ENCODE results near the gene HSPBP1. TPM values are rescaled to one million over a fixed set of nuclear protein-coding genes. Genes with fewer than 3 reads are reported as not detected.

Gene HSPBP1
- total RNA-seq, 2 experiments from 2014 or later, result 14.3 to 15.1 TPM

DNA sequence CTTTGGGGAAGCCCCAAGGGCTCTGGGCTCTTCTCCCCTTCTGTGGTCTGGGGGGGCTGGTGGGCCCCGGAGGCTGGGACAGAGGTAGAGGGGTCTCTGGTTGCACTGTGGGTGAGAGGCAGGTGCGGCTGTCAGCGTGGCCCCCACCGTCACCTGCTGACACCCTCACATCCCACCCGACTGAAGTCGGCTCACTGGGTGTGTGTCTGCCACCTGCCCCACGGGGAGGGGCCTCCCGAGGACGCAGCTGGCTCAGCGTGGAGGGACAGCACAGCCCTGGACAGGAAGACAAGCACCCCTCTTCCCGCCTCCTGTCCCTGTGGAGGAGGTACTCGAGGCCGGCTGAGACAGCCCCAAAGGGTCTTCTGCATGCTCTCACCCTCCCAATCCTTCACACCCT lies 49.1 kb downstream of the HSPBP1 start:
- TF ChIP-seq, protein P1, sequence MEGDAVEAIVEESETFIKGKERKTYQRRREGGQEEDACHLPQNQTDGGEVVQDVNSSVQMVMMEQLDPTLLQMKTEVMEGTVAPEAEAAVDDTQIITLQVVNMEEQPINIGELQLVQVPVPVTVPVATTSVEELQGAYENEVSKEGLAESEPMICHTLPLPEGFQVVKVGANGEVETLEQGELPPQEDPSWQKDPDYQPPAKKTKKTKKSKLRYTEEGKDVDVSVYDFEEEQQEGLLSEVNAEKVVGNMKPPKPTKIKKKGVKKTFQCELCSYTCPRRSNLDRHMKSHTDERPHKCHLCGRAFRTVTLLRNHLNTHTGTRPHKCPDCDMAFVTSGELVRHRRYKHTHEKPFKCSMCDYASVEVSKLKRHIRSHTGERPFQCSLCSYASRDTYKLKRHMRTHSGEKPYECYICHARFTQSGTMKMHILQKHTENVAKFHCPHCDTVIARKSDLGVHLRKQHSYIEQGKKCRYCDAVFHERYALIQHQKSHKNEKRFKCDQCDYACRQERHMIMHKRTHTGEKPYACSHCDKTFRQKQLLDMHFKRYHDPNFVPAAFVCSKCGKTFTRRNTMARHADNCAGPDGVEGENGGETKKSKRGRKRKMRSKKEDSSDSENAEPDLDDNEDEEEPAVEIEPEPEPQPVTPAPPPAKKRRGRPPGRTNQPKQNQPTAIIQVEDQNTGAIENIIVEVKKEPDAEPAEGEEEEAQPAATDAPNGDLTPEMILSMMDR (IDR thresholded peaks at IDR 0.05), result no peak

DNA sequence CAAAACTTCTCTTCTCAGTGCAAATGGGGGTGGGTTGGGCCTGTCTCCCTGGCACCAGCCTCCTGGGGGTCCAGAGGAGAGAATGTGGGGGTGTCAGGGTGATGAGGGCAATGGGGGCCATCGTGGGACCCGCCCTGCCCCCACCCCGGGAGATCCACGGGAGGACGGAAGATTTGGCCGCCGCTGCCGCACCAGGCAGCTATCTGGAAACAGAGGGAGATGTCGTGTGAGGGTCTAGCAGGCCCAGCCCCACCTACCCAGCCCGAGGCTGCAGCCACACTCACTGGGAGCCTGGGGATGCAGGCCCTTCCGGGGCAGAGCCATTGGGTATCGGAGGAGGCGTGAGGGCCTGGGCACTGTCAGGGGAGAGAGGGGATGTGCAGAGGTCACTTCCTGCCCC lies 49.6 kb downstream of the HSPBP1 start:
- H3K27ac Mint-ChIP-seq, result no peak overlapping the region

More for the DNA sequence above, 49.1 kb downstream of the HSPBP1 start:
- ATAC-seq (ENCODE audit: poor library complexity) (no peak), DNase-seq (no peak)
- CTCF ChIA-PET, result no interaction called here
- Mint-ChIP-seq H3K36me3 (ENCODE audit: low read depth) (peaks cover 91% of the 10 kb centered on the region), H3K27me3 (no peaks in the 10 kb centered on the region), H3K4me3 (no peak overlapping the region), H3K27ac (no peak overlapping the region), H3K9me3 (no peaks in the 10 kb centered on the region), H3K4me1 (ENCODE audit: low read depth) (peaks cover under 1% of the 10 kb centered on the region)
- Histone ChIP-seq H3K4me1 (ENCODE audit: insufficient read depth, low read length) (no peaks in the 10 kb centered on the region), H3K9me3 (ENCODE audit: control insufficient read depth in 1 of 2, insufficient read depth in 1 of 2, low read length in 2 of 2) (no peaks in the 10 kb centered on the region), H3K4me3 (ENCODE audit: low read length) (no peak overlapping the region), H3K36me3 (ENCODE audit: insufficient read depth, low read length) (peaks cover 75% of the 10 kb centered on the region), H3K27me3 (ENCODE audit: control insufficient read depth in 1 of 2, insufficient read depth in 2 of 2, low read length in 2 of 2) (no peaks in the 10 kb centered on the region), H3K27ac (ENCODE audit: low read depth in 1 of 2, low read length in 2 of 2) (no peak overlapping the region)
- intact Hi-C loops (cut with DNase I, micrococcal nuclease), result no loop called here
- POLR2A ChIA-PET, result interaction anchor here (1.5 kb wide), 1 partner anchor 28 kb away, joined by 3 read pairs; the partner anchor contains the start of gene PPP6R1

DNA sequence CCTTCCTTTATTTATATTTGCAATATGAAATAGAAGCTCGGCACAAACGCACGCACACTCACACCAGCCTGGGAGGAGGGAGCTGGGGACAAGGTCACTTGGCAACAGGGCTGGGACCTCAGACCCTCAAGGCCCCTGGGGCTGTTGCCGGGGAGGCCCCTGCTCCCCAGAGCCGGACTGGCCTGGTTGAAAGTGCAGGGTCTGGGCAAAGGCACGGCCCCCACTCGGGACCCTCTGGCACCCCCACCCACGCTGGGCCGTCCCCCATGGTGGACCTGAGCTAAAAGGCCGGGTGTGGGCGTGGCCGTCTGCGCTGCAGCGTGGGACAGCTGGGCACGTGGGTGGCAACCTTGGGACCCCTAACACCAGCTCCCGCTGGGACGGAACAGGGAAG lies 50.1 kb downstream of the HSPBP1 start:
- peaks cover 6% of the 10 kb centered on the region for H3K4me1 Mint-ChIP-seq (ENCODE audit: low read depth)
- no peak for ATAC-seq (ENCODE audit: poor library complexity)
- no peak overlapping the region for H3K27ac ChIP-seq (ENCODE audit: low read depth in 1 of 2, low read length in 2 of 2)
- intact Hi-C loops (cut with DNase I, micrococcal nuclease), result no loop called here
- no peak overlapping the region for H3K27ac Mint-ChIP-seq
- H3K9me3 Mint-ChIP-seq, result no peaks in the 10 kb centered on the region
- H3K4me3 ChIP-seq (ENCODE audit: low read length), result no peak overlapping the region
- no peaks in the 10 kb centered on the region for H3K4me1 ChIP-seq (ENCODE audit: insufficient read depth, low read length)
- H3K4me3 Mint-ChIP-seq, result no peak overlapping the region
- H3K27me3 Mint-ChIP-seq, result no peaks in the 10 kb centered on the region
- H3K27me3 ChIP-seq (ENCODE audit: control insufficient read depth in 1 of 2, insufficient read depth in 2 of 2, low read length in 2 of 2), result no peaks in the 10 kb centered on the region
- TF ChIP-seq, protein P1 (IDR thresholded peaks at IDR 0.05), result no peak
- POLR2A ChIA-PET, result no interaction called here
- CTCF ChIA-PET, result no interaction called here
- DNase-seq, result no peak
- no peaks in the 10 kb centered on the region for H3K9me3 ChIP-seq (ENCODE audit: control insufficient read depth in 1 of 2, insufficient read depth in 1 of 2, low read length in 2 of 2)
- peaks cover 90% of the 10 kb centered on the region for H3K36me3 Mint-ChIP-seq (ENCODE audit: low read depth)
- peaks cover 73% of the 10 kb centered on the region for H3K36me3 ChIP-seq (ENCODE audit: insufficient read depth, low read length)

More for the DNA sequence above, 49.6 kb downstream of the HSPBP1 start:
- H3K4me1 Mint-ChIP-seq (ENCODE audit: low read depth), result peaks cover 5% of the 10 kb centered on the region
- Histone ChIP-seq H3K9me3 (ENCODE audit: control insufficient read depth in 1 of 2, insufficient read depth in 1 of 2, low read length in 2 of 2) (no peaks in the 10 kb centered on the region), H3K27ac (ENCODE audit: low read depth in 1 of 2, low read length in 2 of 2) (no peak overlapping the region), H3K4me1 (ENCODE audit: insufficient read depth, low read length) (no peaks in the 10 kb centered on the region), H3K36me3 (ENCODE audit: insufficient read depth, low read length) (peaks cover 74% of the 10 kb centered on the region), H3K4me3 (ENCODE audit: low read length) (no peak overlapping the region), H3K27me3 (ENCODE audit: control insufficient read depth in 1 of 2, insufficient read depth in 2 of 2, low read length in 2 of 2) (no peaks in the 10 kb centered on the region)
- H3K4me3 Mint-ChIP-seq, result no peak overlapping the region
- H3K36me3 Mint-ChIP-seq (ENCODE audit: low read depth), result peaks cover 93% of the 10 kb centered on the region
- DNase-seq, result no peak
- no peaks in the 10 kb centered on the region for H3K27me3 Mint-ChIP-seq
- no peaks in the 10 kb centered on the region for H3K9me3 Mint-ChIP-seq
- TF ChIP-seq, protein P1 (IDR thresholded peaks at IDR 0.05), result no peak
- no peak for ATAC-seq (ENCODE audit: poor library complexity)
- ChIA-PET POLR2A (no interaction called here), CTCF (no interaction called here)
- intact Hi-C loops (cut with DNase I, micrococcal nuclease), result no loop called here
